SK-N-SH (cell line): ENCODE data around the gene ASTN2. TPM values are rescaled to one million over a fixed set of nuclear protein-coding genes. Genes with fewer than 3 reads are reported as not detected.

ENCODE experiments used
- CTCF ChIA-PET: fragments of 300-600, 350-600 bp; formaldehyde crosslinking; extraction: SDS; loops from one replicate; lab custom pipeline; 2021; lab: Yijun Ruan, JAX
- POLR2A ChIA-PET: fragments of 350-600 bp; sonication (Branson Sonifier 250); formaldehyde crosslinking; extraction: SDS; loops from one replicate; lab custom pipeline; 2020; ENCODE audit warnings: antibody characterized with exemption, inconsistent platforms; lab: Yijun Ruan, JAX
- DNase-seq: peaks from one replicate; pipeline ENCODE4 v3.0.0; 2012
- H2AFZ ChIP-seq: fragments of 200-600 bp; sonication (generic); 2 replicates; pipeline ENCODE4 v1.8.1; 2016; ENCODE audit warnings: antibody characterized with exemption, mild to moderate bottlenecking, low read depth
- H3F3A ChIP-seq: fragments of 200-600 bp; sonication (generic); replicated peaks from 2 replicates; pipeline ENCODE3; 2016; ENCODE audit warnings: antibody characterized with exemption, mild to moderate bottlenecking; ENCODE audit not compliant: insufficient read depth
- H3K27ac ChIP-seq, 2 experiments: fragments of 200-500 bp in 1 of 2; fragments of 200-600 bp in 1 of 2; sonication (Bioruptor generic) in 1 of 2; sonication (generic), shearing (Covaris generic) in 1 of 2; 2 replicates each; pipeline versions ENCODE4 v1.5.1 to v1.6.1; 2014 to 2016; ENCODE audit warnings: low read depth in 2 of 2, inconsistent platforms in 1 of 2, low read length in 1 of 2, mild to moderate bottlenecking in 1 of 2, mixed read lengths in 1 of 2
- H3K27me3 ChIP-seq: fragments of 200-600 bp; sonication (generic), shearing (Covaris generic); 2 replicates; pipeline ENCODE4 v1.6.1; 2016; ENCODE audit warnings: mixed run types; ENCODE audit not compliant: insufficient read depth
- H3K36me3 ChIP-seq, 2 experiments: fragments of 200-500 bp in 1 of 2; fragments of 200-600 bp in 1 of 2; sonication (Bioruptor generic) in 1 of 2; sonication (generic) in 1 of 2; replicated peaks in 1 of 2; 2 replicates each; pipeline versions ENCODE3 to v1.5.1; 2014 to 2016; ENCODE audit warnings: low read length in 1 of 2, mild to moderate bottlenecking in 1 of 2; ENCODE audit not compliant: insufficient read depth in 2 of 2, control insufficient read depth in 1 of 2
- H3K4me1 ChIP-seq, 2 experiments: fragments of 200-500 bp in 1 of 2; fragments of 200-600 bp in 1 of 2; sonication (Bioruptor generic) in 1 of 2; sonication (generic), shearing (Covaris generic) in 1 of 2; 2 replicates each; pipeline versions ENCODE4 v1.5.1 to v1.6.1; 2014 to 2016; ENCODE audit warnings: low read depth in 1 of 2, low read length in 1 of 2, mixed run types in 1 of 2; ENCODE audit not compliant: insufficient read depth in 2 of 2, control insufficient read depth in 1 of 2
- H3K4me2 ChIP-seq: fragments of 200-600 bp; sonication (generic), shearing (Covaris generic); 2 replicates; pipeline ENCODE4 v1.6.1; 2017; ENCODE audit warnings: mixed run types
- H3K4me3 ChIP-seq, 2 experiments: fragments of 200-500 bp in 1 of 2; fragments of 200-600 bp in 1 of 2; sonication (Bioruptor generic) in 1 of 2; sonication (generic), shearing (Covaris generic) in 1 of 2; 2 replicates each; pipeline versions ENCODE4 v1.5.1 to v1.8.1; 2014 to 2016; ENCODE audit warnings: low read depth in 2 of 2, inconsistent platforms in 1 of 2, low read length in 1 of 2, mild to moderate bottlenecking in 1 of 2, mixed read lengths in 1 of 2, moderate library complexity in 1 of 2
- H3K79me2 ChIP-seq: fragments of 200-600 bp; sonication (generic); 2 replicates; pipeline ENCODE4 v1.8.1; 2017; ENCODE audit warnings: mild to moderate bottlenecking; ENCODE audit not compliant: insufficient read depth
- H3K9ac ChIP-seq: fragments of 200-600 bp; sonication (generic); 2 replicates; pipeline ENCODE4 v1.6.1; 2017; ENCODE audit warnings: mixed run types
- H3K9me2 ChIP-seq: fragments of 200-600 bp; sonication (generic); 2 replicates; pipeline ENCODE4 v1.6.1; 2017; ENCODE audit warnings: mixed run types
- H3K9me3 ChIP-seq: fragments of 200-600 bp; sonication (generic); 2 replicates; pipeline ENCODE4 v1.6.1; 2017; ENCODE audit warnings: mixed run types, mild to moderate bottlenecking, moderate library complexity
- H4K20me1 ChIP-seq: fragments of 200-600 bp; sonication (generic); 2 replicates; pipeline ENCODE4 v1.6.1; 2017; ENCODE audit warnings: mild to moderate bottlenecking, mixed run types; ENCODE audit not compliant: insufficient read depth
- ELF1 ChIP-seq: IDR thresholded peaks from 2 replicates; pipeline ENCODE4 v1.4.0; 2012
- EP300 ChIP-seq, 2 experiments: IDR thresholded peaks; 2 replicates each; pipeline versions ENCODE4 v1.4.0 to v1.6.1; 2012; ENCODE audit warnings: borderline replicate concordance in 1 of 2, low read depth in 1 of 2, low read length in 1 of 2
- FOSL2 ChIP-seq: IDR thresholded peaks from 2 replicates; pipeline ENCODE4 v1.4.0; 2012; ENCODE audit warnings: low read depth, mild to moderate bottlenecking, moderate library complexity, borderline replicate concordance
- FOXJ3 ChIP-seq: sonication (generic); formaldehyde crosslinking; IDR thresholded peaks from 2 replicates; pipeline ENCODE4 v1.5.1; 2020; ENCODE audit warnings: mild to moderate bottlenecking, missing genetic modification reagents
- FOXM1 ChIP-seq: IDR thresholded peaks from 2 replicates; pipeline ENCODE4 v1.4.0; 2012; ENCODE audit warnings: low read depth, mild to moderate bottlenecking
- IRF3 ChIP-seq: fragments of 150-350 bp; IDR thresholded peaks from 2 replicates; pipeline ENCODE4 v1.6.1; 2016; ENCODE audit warnings: mild to moderate bottlenecking, low read depth, low read length
- MXI1 ChIP-seq: IDR thresholded peaks from 2 replicates; pipeline ENCODE4 v1.6.1; 2012; ENCODE audit warnings: mild to moderate bottlenecking, low read depth, low read length, improper control_type of control experiment
- PBX3 ChIP-seq: IDR thresholded peaks from 2 replicates; pipeline ENCODE4; 2012
- POLR2AphosphoS5 ChIP-seq: IDR thresholded peaks from 2 replicates; pipeline ENCODE4 v1.6.1; 2012; ENCODE audit warnings: low read depth, low read length
- RCOR1 ChIP-seq: fragments of 150-350 bp; IDR thresholded peaks from 2 replicates; pipeline ENCODE4 v1.6.1; 2017; ENCODE audit warnings: antibody characterized with exemption, low read length
- RXRA ChIP-seq: IDR thresholded peaks from 2 replicates; pipeline ENCODE4 v1.4.0; 2012; ENCODE audit warnings: low read depth, mild to moderate bottlenecking, borderline replicate concordance
- TAF1 ChIP-seq: IDR thresholded peaks from 2 replicates; pipeline ENCODE4 v1.6.1; 2012; ENCODE audit warnings: low read depth, mild to moderate bottlenecking, low read length, moderate library complexity, borderline replicate concordance
- TCF12 ChIP-seq: IDR thresholded peaks from 2 replicates; pipeline ENCODE4 v1.4.0; 2012
- TEAD4 ChIP-seq: IDR thresholded peaks from 2 replicates; pipeline ENCODE4 v1.4.0; 2012; ENCODE audit warnings: mild to moderate bottlenecking, borderline replicate concordance; ENCODE audit not compliant: insufficient read depth
- USF1 ChIP-seq: IDR thresholded peaks from 2 replicates; pipeline ENCODE4 v1.4.0; 2012; ENCODE audit warnings: low read depth, borderline replicate concordance
- USF2 ChIP-seq: fragments of 150-350 bp; IDR thresholded peaks from 2 replicates; pipeline ENCODE4 v1.6.1; 2017; ENCODE audit warnings: antibody characterized with exemption, low read length, low read depth, borderline replicate concordance
- YY1 ChIP-seq: IDR thresholded peaks from 2 replicates; pipeline ENCODE4 v1.4.0; 2012; ENCODE audit warnings: low read depth, mild to moderate bottlenecking
- polyA plus RNA-seq, 3 experiments: library from polyadenylated mRNA; depleted of rRNA; stranded (reverse); fragments of >200 nt; gene quantifications; 2 replicates each; pipeline ENCODE4 v1.2.3, GENCODE V29; 2012

The ASTN2 gene
- polyA plus RNA-seq, 1 of the 3 experiments (the other 2 are of a cell fraction): 6.6 TPM

GRCh38 chr9:116844621-116845020, 570.2 kb downstream of the ASTN2 start:
- H3K4me2 ChIP-seq: no peak overlapping the region
- H3K9me2 ChIP-seq: no peaks in the 10 kb centered on the region
- no peaks in the 10 kb centered on the region for H4K20me1 ChIP-seq
- no peak overlapping the region for H2AFZ ChIP-seq
- POLR2A ChIA-PET: no interaction called here
- H3K4me1 ChIP-seq: no peaks in the 10 kb centered on the region
- no peak for TF ChIP-seq RXRA
- TF ChIP-seq FOXM1: no peak
- TF ChIP-seq IRF3: no peak
- TF ChIP-seq TAF1: no peak
- no peak for TF ChIP-seq MXI1
- no peak for TF ChIP-seq ELF1
- no peak for TF ChIP-seq POLR2AphosphoS5
- no peak for TF ChIP-seq TCF12
- TF ChIP-seq YY1: no peak
- TF ChIP-seq PBX3: no peak
- no peak for TF ChIP-seq USF2
- no peak for TF ChIP-seq FOXJ3 (CRISPR knock-in tag)
- TF ChIP-seq EP300 (IDR thresholded peaks at IDR 0.05; ENCODE audit: borderline replicate concordance in 1 of 2, low read depth in 1 of 2, low read length in 1 of 2): no peak
- no peak for TF ChIP-seq FOSL2
- TF ChIP-seq TEAD4: no peak
- no peak for TF ChIP-seq USF1
- TF ChIP-seq RCOR1: no peak
- TF ChIP-seq, all 33 proteins: peak for 0
- H3K9ac ChIP-seq: no peak overlapping the region
- H3F3A ChIP-seq: no peaks in the 10 kb centered on the region
- no peak overlapping the region for H3K27ac ChIP-seq
- DNase-seq: no peak
- H3K79me2 ChIP-seq: no peaks in the 10 kb centered on the region
- H3K36me3 ChIP-seq: no peaks in the 10 kb centered on the region
- no peaks in the 10 kb centered on the region for H3K9me3 ChIP-seq
- CTCF ChIA-PET: interaction anchor here (1.6 to 2.5 kb wide), 2 partner anchors 9 to 16 kb away, joined by 5 to 11 read pairs; no protein-coding TSS in a partner anchor
- no peak overlapping the region for H3K4me3 ChIP-seq
- H3K27me3 ChIP-seq: no peaks in the 10 kb centered on the region
